Naive thymus-derived CD8-positive, alpha-beta T cell (primary cell): ENCODE data around the gene PRMT1. TPM values are rescaled to one million over a fixed set of nuclear protein-coding genes. Genes with fewer than 3 reads are reported as not detected.

Source experiments
- ATAC-seq, 2 donors: fragments of 150-1000 bp; cut with Tn5 transposase in 1 of 2; sonication (Bioruptor Pico), chemical (Tn5 transposase) in 1 of 2; 1 replicate in 1 of 2; 2 replicates in 1 of 2; pipeline ENCODE4 v1.10.0; 2021; ENCODE audit warnings: mild to moderate bottlenecking in 2 of 2, moderate library complexity in 2 of 2
- POLR2A ChIA-PET: fragments of 350-600 bp; sonication (Branson Sonifier 250); formaldehyde crosslinking; loops from one replicate; lab custom pipeline; 2021; ENCODE audit warnings: antibody characterized with exemption; lab: Charles Lee
- DNase-seq, 10 donors: peaks; one replicate each; pipeline versions ENCODE4 v3.0.0 to v3.0.0-alpha.2; 2020 to 2022
- H3K27ac Mint-ChIP-seq, 10 donors: one replicate each; pipeline ENCODE4 v1.8.0; 2020 to 2022; ENCODE audit warnings: mild to moderate bottlenecking in 10 of 10, mixed read lengths in 10 of 10, moderate library complexity in 4 of 10, inconsistent platforms in 1 of 10
- H3K27me3 Mint-ChIP-seq, 5 donors: one replicate each; pipeline ENCODE4 v1.8.0; 2021 to 2022; ENCODE audit warnings: mixed read lengths in 5 of 5
- H3K36me3 Mint-ChIP-seq, 3 donors: one replicate each; pipeline ENCODE4 v1.8.0; 2020 to 2022; ENCODE audit warnings: mixed read lengths in 3 of 3, mild to moderate bottlenecking in 2 of 3, inconsistent platforms in 1 of 3
- H3K4me1 Mint-ChIP-seq, 4 donors: one replicate each; pipeline ENCODE4 v1.8.0; 2021 to 2022; ENCODE audit warnings: mixed read lengths in 4 of 4
- H3K4me3 Mint-ChIP-seq, 10 donors: one replicate each; pipeline ENCODE4 v1.8.0; 2020 to 2022; ENCODE audit warnings: mild to moderate bottlenecking in 10 of 10, mixed read lengths in 10 of 10, moderate library complexity in 6 of 10, inconsistent platforms in 1 of 10
- H3K9me3 Mint-ChIP-seq, 9 donors: one replicate each; pipeline ENCODE4 v1.8.0; 2020 to 2022; ENCODE audit warnings: mixed read lengths in 9 of 9, mild to moderate bottlenecking in 3 of 9, inconsistent platforms in 1 of 9, moderate library complexity in 1 of 9
- polyA plus RNA-seq, 3 donors: library from polyadenylated mRNA; unstranded; fragments of 300-500 nt; fragmentation: Illumina TruSeq; gene quantifications; one replicate each; pipeline ENCODE4 v1.2.3, GENCODE V29; 2021
- total RNA-seq, 8 experiments: library from RNA in 2 of 8; stranded (reverse) in 2 of 8; gene quantifications; one replicate each; pipeline ENCODE4 v1.2.3 and lab custom pipeline; 2021 to 2026

The PRMT1 gene
- total and polyA plus RNA-seq, 5 experiments from 2014 or later: 97.4 to 162 (median 150) TPM

GRCh38 chr19:49663224-49663623 lies 13.8 kb upstream of the PRMT1 start:
- POLR2A ChIA-PET: interaction anchor here (1.2 to 5.6 kb wide), 9 partner anchors 13 to 168 kb away, joined by 4 to 98 read pairs (median 15); partner anchors contain the start of genes AP2A1, NOSIP, PRMT1 and PRR12
- ATAC-seq: no peak
- Mint-ChIP-seq H3K4me1 (peaks cover 23 to 62% (median 44%) of the 10 kb centered on the region in 4 donors), H3K36me3 (peaks cover 0 to 27% (median 8%) of the 10 kb centered on the region in 3 donors), H3K27ac (peak overlapping the region; percentile 96 to 100 (median 98)), H3K4me3 (peak overlapping the region; percentile 55 to 100 (median 98)), H3K27me3 (no peaks in the 10 kb centered on the region), H3K9me3 (no peaks in the 10 kb centered on the region)
- no peak for DNase-seq

DNA sequence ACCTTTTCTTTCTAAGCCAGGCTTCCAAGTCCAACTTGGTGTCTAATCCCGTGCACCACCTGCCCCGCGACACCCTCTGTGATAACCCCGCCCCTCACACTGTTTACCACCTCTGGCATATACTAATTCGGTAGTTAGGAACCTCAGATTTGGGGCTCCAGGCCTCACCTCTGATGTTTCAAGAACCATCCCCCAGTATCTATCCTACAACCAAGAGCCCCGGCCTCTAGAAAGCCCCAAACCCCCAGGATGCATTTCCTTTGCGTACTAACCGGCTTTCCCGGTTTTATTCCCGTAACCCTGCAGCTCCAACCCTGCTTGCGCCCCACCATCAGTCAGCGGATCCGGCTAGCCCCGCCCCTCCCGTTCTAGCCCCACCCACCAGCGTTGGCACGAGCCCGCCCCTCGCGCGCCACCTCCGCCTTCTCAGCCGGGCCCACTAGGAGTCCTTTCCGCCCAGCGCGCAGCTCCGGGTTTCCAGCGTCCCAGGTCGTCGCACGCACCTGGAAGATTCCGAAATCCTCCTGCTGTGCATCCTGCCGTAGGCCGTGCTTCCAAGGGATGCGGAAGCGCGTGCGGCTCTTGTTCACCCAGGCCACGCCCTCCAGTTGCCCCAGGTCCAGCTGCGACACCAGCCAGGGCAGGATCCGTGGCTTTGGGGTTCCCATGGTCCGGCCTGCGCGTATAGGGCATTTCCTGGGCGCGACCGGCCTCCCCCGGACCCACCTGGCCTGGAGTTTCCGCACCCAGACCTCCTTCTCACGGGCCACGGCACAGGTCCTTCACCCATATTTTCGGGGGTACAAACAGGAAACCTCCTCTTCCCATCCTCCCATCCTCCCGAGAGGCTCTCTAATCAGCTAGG lies 12.7 kb upstream of the PRMT1 start:
- peaks cover 0 to 25% (median 8%) of the 10 kb centered on the region in 3 donors for H3K36me3 Mint-ChIP-seq
- ATAC-seq (peak; percentile 67 to 68), DNase-seq (peak; percentile 77 to 97 (median 88))
- H3K4me3 Mint-ChIP-seq: peak overlapping the region; percentile 96 to 100 (median 99)
- H3K4me1 Mint-ChIP-seq: peaks cover 23 to 59% (median 44%) of the 10 kb centered on the region in 4 donors
- no peaks in the 10 kb centered on the region for H3K9me3 Mint-ChIP-seq
- POLR2A ChIA-PET: interaction anchor here (0.5 to 5.6 kb wide), 21 partner anchors 9 to 720 kb away, joined by 3 to 98 read pairs (median 5); partner anchors contain the start of genes AKT1S1, AP2A1, CD37 and GYS1
- peak overlapping the region; percentile 96 to 100 (median 98) for H3K27ac Mint-ChIP-seq
- H3K27me3 Mint-ChIP-seq: no peaks in the 10 kb centered on the region

GRCh38 chr19:49665036-49665350 lies 12.1 kb upstream of the PRMT1 start:
- H3K27me3 Mint-ChIP-seq: no peaks in the 10 kb centered on the region
- H3K36me3 Mint-ChIP-seq: peaks cover 0 to 24% (median 8%) of the 10 kb centered on the region in 3 donors
- peak overlapping the region; percentile 96 to 100 (median 99) for H3K4me3 Mint-ChIP-seq
- POLR2A ChIA-PET: interaction anchor here (0.6 to 5.6 kb wide), 15 partner anchors 10 to 681 kb away, joined by 3 to 98 read pairs (median 7); partner anchors contain the start of genes AKT1S1, CD37, GYS1 and NOSIP
- peak in 1 of 10 donors; percentile 33 for DNase-seq
- peaks cover 23 to 57% (median 44%) of the 10 kb centered on the region in 4 donors for H3K4me1 Mint-ChIP-seq
- peak in 1 of 2 donors; percentile 1 for ATAC-seq
- no peaks in the 10 kb centered on the region for H3K9me3 Mint-ChIP-seq
- H3K27ac Mint-ChIP-seq: peak overlapping the region; percentile 94 to 100 (median 98)

DNA sequence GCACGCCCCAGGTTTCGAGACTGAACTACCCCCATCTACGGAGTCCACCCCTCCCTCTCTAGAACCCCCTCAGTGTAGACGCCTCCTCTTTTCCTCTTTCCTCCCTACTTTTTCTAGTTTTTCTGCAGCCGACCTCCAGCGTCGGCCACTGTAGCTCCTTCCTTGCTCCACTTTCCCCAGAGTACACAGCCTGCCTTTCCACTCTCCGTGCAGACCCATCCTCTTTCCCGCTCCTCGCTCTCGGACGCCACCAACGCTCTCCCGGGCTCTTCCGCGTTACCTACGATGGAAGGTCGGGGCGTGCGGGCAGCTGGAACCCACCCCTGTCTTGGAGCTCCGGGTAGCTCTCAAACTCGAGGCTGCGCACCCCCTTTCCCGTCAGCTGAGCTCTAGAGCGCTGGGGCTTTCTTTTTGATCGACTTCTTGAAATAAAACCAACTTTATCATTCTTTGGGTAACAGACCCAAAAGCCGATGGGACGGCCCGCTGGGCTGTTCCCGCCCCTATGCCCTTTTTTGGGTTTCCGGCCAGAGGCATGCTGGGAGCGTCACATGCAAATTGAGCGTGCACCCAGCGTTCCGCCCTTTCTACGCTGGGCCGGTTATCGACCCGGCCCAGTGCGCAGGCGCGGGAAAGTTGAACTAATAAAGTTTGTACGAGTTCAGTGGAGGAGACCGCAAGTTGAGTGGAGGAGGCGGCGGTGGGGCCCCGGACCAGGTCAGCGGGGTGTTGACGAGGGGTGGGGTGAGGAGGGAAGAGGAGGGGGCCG lies 11.5 kb upstream of the PRMT1 start, which contains the start of the genes BCL2L12 and IRF3:
Gene BCL2L12 (plus strand): TSS at position 583 of the 769 bp plus-strand sequence. CDS start 760 bp downstream, outside the sequence.
Gene IRF3 (minus strand): TSS at position 507 of the 769 bp plus-strand sequence. CDS start 1,019 bp downstream, outside the sequence.
- POLR2A ChIA-PET: interaction anchor here (0.6 to 5.6 kb wide), 14 partner anchors 10 to 672 kb away, joined by 3 to 98 read pairs (median 8); partner anchors contain the start of genes AKT1S1, CD37, GYS1 and NOSIP
- peaks cover 0 to 20% (median 8%) of the 10 kb centered on the region in 3 donors for H3K36me3 Mint-ChIP-seq
- peaks cover 23 to 53% (median 42%) of the 10 kb centered on the region in 4 donors for H3K4me1 Mint-ChIP-seq
- no peaks in the 10 kb centered on the region for H3K27me3 Mint-ChIP-seq
- no peaks in the 10 kb centered on the region for H3K9me3 Mint-ChIP-seq
- DNase-seq: peak; percentile 99 to 100 (median 99)
- peak within 1 kb of the TSS; percentile 94 to 100 (median 98) for H3K27ac Mint-ChIP-seq
- ATAC-seq: peak; percentile 81 to 86
- H3K4me3 Mint-ChIP-seq: peak within 1 kb of the TSS; percentile 96 to 100 (median 99)

GRCh38 chr19:49666120-49666444 lies 11.0 kb upstream of the PRMT1 start:
- peak; percentile 7 to 11 for ATAC-seq
- Mint-ChIP-seq H3K27me3 (no peaks in the 10 kb centered on the region), H3K27ac (peak overlapping the region; percentile 94 to 100 (median 98)), H3K4me3 (peak overlapping the region; percentile 96 to 100 (median 99)), H3K9me3 (no peaks in the 10 kb centered on the region), H3K4me1 (peaks cover 23 to 51% (median 42%) of the 10 kb centered on the region in 4 donors), H3K36me3 (peaks cover 0 to 20% (median 8%) of the 10 kb centered on the region in 3 donors)
- POLR2A ChIA-PET: interaction anchor here (1.1 to 5.6 kb wide), 7 partner anchors 10 to 170 kb away, joined by 6 to 98 read pairs (median 24); partner anchors contain the start of genes NOSIP, PRMT1, PRR12 and PRRG2
- no peak for DNase-seq

- no peaks in the 10 kb centered on the region for H3K27me3 Mint-ChIP-seq
- peaks cover 28 to 49% (median 46%) of the 10 kb centered on the region in 4 donors for H3K4me1 Mint-ChIP-seq
- POLR2A ChIA-PET: interaction anchor here (0.5 to 1.3 kb wide), 2 partner anchors 9 to 77 kb away, joined by 3 to 6 read pairs; partner anchors contain the start of gene PRMT1
- H3K4me3 Mint-ChIP-seq: peak overlapping the region in 8 of 10 donors; percentile 34 to 100 (median 96)
- peak overlapping the region in 8 of 10 donors; percentile 29 to 97 (median 56) for H3K27ac Mint-ChIP-seq
- peaks cover 0 to 13% (median 0%) of the 10 kb centered on the region in 3 donors for H3K36me3 Mint-ChIP-seq
- DNase-seq: no peak
- no peaks in the 10 kb centered on the region for H3K9me3 Mint-ChIP-seq
- no peak for ATAC-seq
These were observed 9.6 kb upstream of the PRMT1 start for GRCh38 chr19:49667473-49667872.

- no peak for DNase-seq
- peaks cover 0 to 1% (median 0%) of the 10 kb centered on the region in 9 donors for H3K9me3 Mint-ChIP-seq
- H3K36me3 Mint-ChIP-seq: peaks cover 0 to 13% (median 0%) of the 10 kb centered on the region in 3 donors
- POLR2A ChIA-PET: interaction anchor here (1.3 to 1.6 kb wide), 2 partner anchors 27 to 29 kb away, joined by 3 read pairs; partner anchors contain the start of genes RRAS and SCAF1
- no peak for ATAC-seq
- H3K4me3 Mint-ChIP-seq: peak overlapping the region in 1 of 10 donors; percentile 10
- H3K27ac Mint-ChIP-seq: peak overlapping the region in 1 of 10 donors; percentile 15
- peaks cover 24 to 35% (median 31%) of the 10 kb centered on the region in 4 donors for H3K4me1 Mint-ChIP-seq
- no peaks in the 10 kb centered on the region for H3K27me3 Mint-ChIP-seq
These were observed 7.6 kb upstream of the PRMT1 start for GRCh38 chr19:49669516-49669915.

DNA sequence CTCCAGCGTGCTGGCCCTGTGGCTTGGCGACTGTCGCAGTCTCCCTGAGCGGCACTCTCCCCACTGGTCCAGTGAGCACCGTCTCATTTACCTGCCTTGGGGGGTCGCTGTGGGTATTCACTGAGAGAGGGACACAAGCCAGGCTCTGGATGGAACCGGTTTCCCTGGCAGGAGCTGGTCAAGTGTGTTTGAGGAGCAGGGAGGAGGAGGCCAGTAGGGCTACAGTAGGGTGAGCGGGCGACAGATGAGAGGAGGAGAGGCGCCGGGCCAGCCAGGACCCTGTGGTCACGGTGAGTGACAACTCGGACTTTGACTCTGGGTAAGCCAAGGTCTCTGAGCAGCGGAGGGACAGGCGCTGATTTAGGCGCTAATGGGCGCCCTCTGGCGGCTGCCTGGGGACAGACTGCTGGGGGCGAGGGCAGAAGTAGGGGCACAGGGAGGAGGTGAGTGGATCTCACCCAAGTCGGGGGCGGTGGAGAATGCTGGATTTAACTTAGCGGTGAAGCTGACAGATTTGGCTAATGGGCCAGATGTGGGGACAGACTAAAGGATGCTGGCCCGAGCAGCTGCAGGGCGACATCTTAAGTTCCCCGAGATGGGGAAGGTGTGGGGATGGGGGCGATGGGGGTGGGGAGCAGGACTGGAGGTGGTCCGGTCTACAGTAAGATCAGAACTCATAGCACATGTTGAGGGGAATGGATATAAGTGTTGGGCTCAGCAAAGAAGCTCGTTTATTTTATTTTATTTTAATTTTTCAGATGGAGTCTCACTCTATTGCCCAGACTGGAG lies 4.7 kb upstream of the PRMT1 start:
- H3K27ac Mint-ChIP-seq: peak overlapping the region in 4 of 10 donors; percentile 35 to 80 (median 52)
- peaks cover 17 to 28% (median 23%) of the 10 kb centered on the region in 4 donors for H3K4me1 Mint-ChIP-seq
- ATAC-seq: no peak
- peak overlapping the region in 3 of 10 donors; percentile 33 to 55 (median 38) for H3K4me3 Mint-ChIP-seq
- peak; percentile 55 to 84 (median 72) for DNase-seq
- H3K27me3 Mint-ChIP-seq: no peaks in the 10 kb centered on the region
- peaks cover 0 to 11% (median 0%) of the 10 kb centered on the region in 3 donors for H3K36me3 Mint-ChIP-seq
- H3K9me3 Mint-ChIP-seq: peaks cover 0 to 1% (median 0%) of the 10 kb centered on the region in 9 donors
- POLR2A ChIA-PET: interaction anchor here (0.6 to 7.5 kb wide), 6 partner anchors 31 to 350 kb away, joined by 3 to 63 read pairs (median 4); partner anchors contain the start of genes RRAS and SCAF1

DNA sequence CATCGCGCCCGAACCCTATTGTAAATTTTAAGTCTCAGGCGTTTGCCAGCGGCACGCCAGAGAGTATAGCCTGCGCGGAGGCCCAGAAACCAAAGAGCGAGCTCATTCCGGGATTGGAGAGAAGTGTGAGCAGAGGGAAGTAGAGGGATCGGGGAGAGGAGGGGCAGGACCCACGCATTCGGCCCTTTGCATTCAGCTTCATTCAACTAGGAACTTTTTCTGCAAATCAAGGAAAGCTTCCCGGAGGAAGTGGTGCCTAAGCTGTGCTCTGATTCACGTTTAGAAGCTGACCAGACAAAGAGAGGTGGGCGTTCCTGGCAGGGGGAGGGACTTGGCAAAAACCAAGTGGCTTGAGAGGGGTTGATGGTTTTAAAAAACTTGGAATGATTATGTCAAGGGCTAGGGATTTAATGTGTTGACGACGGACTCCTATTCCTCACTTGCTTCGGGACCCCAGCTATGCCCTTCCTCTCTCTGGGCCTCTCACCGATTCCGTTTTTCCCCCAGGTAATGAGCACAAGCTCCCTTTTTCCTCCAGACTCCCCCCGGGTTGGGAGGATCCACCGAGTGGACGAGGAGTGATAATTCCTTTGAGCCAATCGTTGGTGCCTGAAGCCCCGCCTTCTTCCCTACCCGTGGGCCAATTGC lies 811 bp upstream of the PRMT1 start:
- Mint-ChIP-seq H3K4me3 (peak overlapping the region; percentile 89 to 100 (median 98)), H3K27me3 (no peaks in the 10 kb centered on the region), H3K9me3 (peaks cover 0 to 1% (median 0%) of the 10 kb centered on the region in 9 donors), H3K4me1 (peaks cover 32 to 55% (median 44%) of the 10 kb centered on the region in 4 donors), H3K27ac (peak overlapping the region; percentile 84 to 100 (median 98)), H3K36me3 (peaks cover 0 to 14% (median 1%) of the 10 kb centered on the region in 3 donors)
- ATAC-seq: peak in 1 of 2 donors; percentile 0
- DNase-seq: peak in 2 of 10 donors; percentile 28 to 76
- POLR2A ChIA-PET: interaction anchor here (0.5 to 7.5 kb wide), 33 partner anchors 8 to 718 kb away, joined by 3 to 63 read pairs (median 6); partner anchors contain the start of genes ALDH16A1, ATF5, BCL2L12 and IRF3

DNA sequence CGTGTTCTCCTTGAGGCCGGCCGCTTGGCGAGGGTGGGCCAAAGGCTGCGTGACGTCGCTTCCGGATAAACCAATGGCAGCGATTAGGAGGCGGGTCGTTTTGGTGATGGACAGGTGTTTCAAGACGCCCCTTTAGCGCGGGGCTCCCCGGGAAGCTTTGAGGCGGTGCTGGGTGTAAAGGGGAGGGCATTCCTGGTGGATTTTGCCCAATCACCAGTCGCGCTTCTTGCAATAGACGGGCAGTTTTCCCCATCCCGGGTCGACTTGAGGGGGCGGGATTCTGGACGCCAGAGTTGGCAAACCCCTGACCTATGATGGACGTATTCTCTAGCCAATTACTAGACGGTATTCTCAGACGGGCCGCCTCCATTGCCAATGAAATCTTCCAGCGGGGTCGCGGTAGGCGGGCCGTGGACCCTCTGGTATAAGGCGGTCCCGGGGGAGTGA lies 264 bp upstream of the PRMT1 start:
- POLR2A ChIA-PET: interaction anchor here (0.5 to 7.5 kb wide), 35 partner anchors 9 to 719 kb away, joined by 3 to 63 read pairs (median 6); partner anchors contain the start of genes ALDH16A1, ATF5, BCL2L12 and IRF3
- H3K4me1 Mint-ChIP-seq: peaks cover 32 to 55% (median 44%) of the 10 kb centered on the region in 4 donors
- ATAC-seq: peak; percentile 74 to 76
- peaks cover 0 to 1% (median 0%) of the 10 kb centered on the region in 9 donors for H3K9me3 Mint-ChIP-seq
- H3K27ac Mint-ChIP-seq: peak overlapping the region; percentile 84 to 100 (median 98)
- H3K27me3 Mint-ChIP-seq: no peaks in the 10 kb centered on the region
- peak overlapping the region; percentile 89 to 100 (median 98) for H3K4me3 Mint-ChIP-seq
- peak; percentile 91 to 100 (median 98) for DNase-seq
- peaks cover 0 to 16% (median 1%) of the 10 kb centered on the region in 3 donors for H3K36me3 Mint-ChIP-seq
